HL-60/S4 treated with phorbol 12-myristate 13-acetate at 8.2 ng/mL for 4 days and 3 days (cell line): Measurements from ENCODE around the gene CAMK2G.

Source experiments
- in situ Hi-C: fragments of 300-500 bp; cut with MboI; formaldehyde crosslinking; loops from 2 replicates; pipeline ENCODE4 v1.15.0; 2022; ENCODE audit warnings: low sequenced_read_pairs

CAMK2G gene

GRCh38 chr10:73865459-73866442, 8.6 kb downstream of the CAMK2G start:
- in situ Hi-C loops, result no loop called here

GRCh38 chr10:73865107-73865458, 9.3 kb downstream of the CAMK2G start:
- in situ Hi-C loops, result no loop called here

- in situ Hi-C loops, result no loop called here
Observed at GRCh38 chr10:73864229-73864628, 10.1 kb downstream of the CAMK2G start.

- in situ Hi-C loops, result no loop called here
Observed at GRCh38 chr10:73863039-73863817, 11.1 kb downstream of the CAMK2G start.

GRCh38 chr10:73862011-73862410, 12.3 kb downstream of the CAMK2G start:
- in situ Hi-C loops, result no loop called here

- in situ Hi-C loops, result no loop called here
Observed at GRCh38 chr10:73859784-73860491, 14.4 kb downstream of the CAMK2G start.

GRCh38 chr10:73859428-73859783, 14.9 kb downstream of the CAMK2G start:
- in situ Hi-C loops, result no loop called here

- in situ Hi-C loops, result no loop called here
Observed at GRCh38 chr10:73858750-73859427, 15.5 kb downstream of the CAMK2G start.

GRCh38 chr10:73858013-73858708, 16.2 kb downstream of the CAMK2G start:
- in situ Hi-C loops, result no loop called here

GRCh38 chr10:73857446-73857845, 16.9 kb downstream of the CAMK2G start:
- in situ Hi-C loops, result no loop called here

GRCh38 chr10:73856261-73856660, 18.1 kb downstream of the CAMK2G start:
- in situ Hi-C loops, result no loop called here

GRCh38 chr10:73855413-73855812, 18.9 kb downstream of the CAMK2G start:
- in situ Hi-C loops, result no loop called here

GRCh38 chr10:73854310-73854709, 20.0 kb downstream of the CAMK2G start:
- in situ Hi-C loops, result no loop called here

- in situ Hi-C loops, result no loop called here
Observed at GRCh38 chr10:73853196-73853595, 21.2 kb downstream of the CAMK2G start.

- in situ Hi-C loops, result no loop called here
Observed at GRCh38 chr10:73850863-73851461, 23.4 kb downstream of the CAMK2G start.

GRCh38 chr10:73850211-73850610, 24.1 kb downstream of the CAMK2G start:
- in situ Hi-C loops, result no loop called here

- in situ Hi-C loops, result no loop called here
Observed at GRCh38 chr10:73848821-73849489, 25.4 kb downstream of the CAMK2G start.

GRCh38 chr10:73847031-73847430, 27.3 kb downstream of the CAMK2G start:
- in situ Hi-C loops, result no loop called here

- in situ Hi-C loops, result no loop called here
Observed at GRCh38 chr10:73843261-73843660, 31.1 kb downstream of the CAMK2G start.
